ENCODE measurements around the gene FBL.

GRCh38 chr19:39830406-39830805 lies 15.8 kb downstream of the FBL start:
- no peak for TF ChIP-seq CTCF (IDR thresholded peaks at IDR 0.05)
- TF ChIP-seq RNF2 (IDR thresholded peaks at IDR 0.05; ENCODE audit: borderline replicate concordance, low read depth), result no peak
- no peak for TF ChIP-seq RFX5 (IDR thresholded peaks at IDR 0.05)

Data from A549 (cell line).